GM19238 (cell line): ENCODE measurements around the gene STAM2.
"Not testable (repeated sequence)": the region's sequence is repeated elsewhere in the genome, so short reads cannot be mapped to it uniquely, and the experiment has no call there.

Experiments
- DNase-seq: peaks from one replicate; pipeline ENCODE4 v3.0.0; 2011; ENCODE audit warnings: low spot score; ENCODE audit not compliant: insufficient read length

The STAM2 gene

DNA sequence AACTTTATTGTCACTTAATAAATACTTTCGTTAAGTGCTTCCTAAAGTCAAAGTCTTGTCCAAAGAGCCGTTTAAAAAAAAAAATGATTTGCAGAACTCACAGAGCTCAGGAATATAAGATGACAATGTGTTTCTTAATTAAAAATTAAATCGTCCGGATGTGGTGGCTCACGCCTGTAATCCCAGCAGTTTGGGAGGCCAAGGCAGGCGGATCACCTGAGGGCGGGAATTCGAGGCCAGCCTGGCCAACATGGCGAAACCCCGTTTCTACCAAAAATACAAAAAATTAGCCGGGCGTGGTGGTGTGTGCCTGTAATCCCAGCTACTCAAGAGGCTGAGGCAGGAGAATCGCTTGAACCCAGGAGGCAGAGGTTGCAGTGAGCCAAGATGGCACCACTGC, 68.4 kb downstream of the STAM2 start:
- not testable (repeated sequence) for DNase-seq

DNA sequence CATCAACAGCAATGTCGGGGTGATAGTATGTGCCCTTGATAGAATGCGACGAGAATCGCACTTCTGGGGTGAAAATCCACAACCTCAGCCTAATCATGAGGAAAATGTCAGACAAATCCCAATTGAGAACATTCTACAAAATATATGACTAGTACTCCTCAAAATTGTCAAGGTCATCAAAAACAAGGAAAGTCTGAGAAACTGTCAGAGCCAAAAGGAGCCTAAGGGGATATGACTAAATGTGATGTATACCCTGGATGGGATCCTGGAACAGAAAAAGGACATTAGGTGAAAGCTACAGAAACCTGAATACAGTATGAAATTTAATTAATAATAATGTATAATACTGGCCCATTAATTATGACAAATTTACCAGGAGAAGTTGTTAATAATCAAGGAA, 69.1 kb downstream of the STAM2 start:
- no peak for DNase-seq

DNA sequence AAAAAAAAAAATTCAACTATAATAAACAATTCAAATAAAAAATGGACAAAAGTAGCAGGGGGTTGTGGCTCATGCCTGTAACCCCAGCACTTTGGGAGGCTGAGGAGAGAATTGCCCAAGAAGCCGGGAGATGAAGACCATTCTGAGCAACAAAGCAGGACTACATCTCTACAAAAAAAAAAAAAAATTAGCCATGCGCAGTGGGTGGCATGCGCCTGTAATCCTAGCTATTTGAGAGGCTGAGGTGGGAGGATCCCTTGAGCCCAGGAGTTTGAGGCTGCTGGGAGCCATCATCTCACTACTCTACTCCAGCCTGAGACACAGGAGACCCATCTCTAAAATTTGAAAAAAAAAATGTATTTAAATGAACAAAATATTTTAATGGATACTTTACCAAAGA, 72.3 kb downstream of the STAM2 start:
- DNase-seq = no peak

DNA sequence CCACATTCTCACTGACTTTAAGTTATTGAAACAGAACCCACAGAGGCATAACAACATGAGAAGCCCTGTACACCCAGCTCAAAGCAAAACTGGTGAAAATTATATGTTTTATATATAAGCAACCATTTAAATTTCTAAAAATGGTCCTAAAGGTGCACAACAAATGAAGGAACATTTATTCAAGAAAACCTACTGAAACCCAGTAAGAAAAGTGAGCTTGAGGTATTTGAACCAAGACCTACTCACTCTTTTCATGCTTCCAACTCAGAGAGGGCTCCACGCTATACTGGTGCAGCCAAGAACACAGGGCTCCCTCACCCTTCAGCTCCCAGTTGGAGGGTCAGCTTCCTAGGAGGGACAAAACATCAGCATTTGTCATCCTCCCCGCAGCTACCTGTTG, 74.6 kb downstream of the STAM2 start:
- no peak for DNase-seq

DNA sequence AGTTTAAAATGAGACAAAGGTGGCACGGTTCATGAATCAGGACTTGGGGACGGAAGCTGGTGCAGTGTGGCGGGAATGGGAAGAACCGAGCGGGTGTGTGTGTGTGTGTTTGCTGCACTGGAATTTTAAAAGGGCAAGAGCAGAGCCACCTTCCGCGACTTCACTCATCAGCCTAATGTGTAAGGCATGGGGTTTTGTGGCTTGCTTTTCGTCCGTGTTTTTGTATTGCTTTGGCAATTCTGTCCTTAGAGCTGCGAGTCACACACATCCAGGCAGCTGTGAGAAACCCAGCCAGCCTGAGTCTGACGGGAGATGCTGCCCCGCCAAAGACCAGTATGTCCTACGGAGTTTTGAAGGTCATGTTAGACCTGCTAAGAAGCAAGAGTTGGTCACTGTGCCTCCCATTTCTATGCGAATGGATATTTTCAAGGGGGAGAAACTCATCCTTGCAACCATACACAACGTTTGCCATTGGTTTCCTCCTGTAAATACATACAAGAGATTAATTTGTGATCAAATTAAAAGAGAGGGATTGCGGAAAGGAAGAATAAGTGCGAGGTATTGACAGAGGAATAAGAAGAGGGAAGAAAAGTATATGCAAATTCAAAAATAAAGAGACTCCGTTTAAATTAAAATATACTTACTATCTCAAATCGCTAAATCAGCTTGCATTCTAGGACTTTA, 76.1 kb downstream of the STAM2 start:
- peak; percentile 10 for DNase-seq

DNA sequence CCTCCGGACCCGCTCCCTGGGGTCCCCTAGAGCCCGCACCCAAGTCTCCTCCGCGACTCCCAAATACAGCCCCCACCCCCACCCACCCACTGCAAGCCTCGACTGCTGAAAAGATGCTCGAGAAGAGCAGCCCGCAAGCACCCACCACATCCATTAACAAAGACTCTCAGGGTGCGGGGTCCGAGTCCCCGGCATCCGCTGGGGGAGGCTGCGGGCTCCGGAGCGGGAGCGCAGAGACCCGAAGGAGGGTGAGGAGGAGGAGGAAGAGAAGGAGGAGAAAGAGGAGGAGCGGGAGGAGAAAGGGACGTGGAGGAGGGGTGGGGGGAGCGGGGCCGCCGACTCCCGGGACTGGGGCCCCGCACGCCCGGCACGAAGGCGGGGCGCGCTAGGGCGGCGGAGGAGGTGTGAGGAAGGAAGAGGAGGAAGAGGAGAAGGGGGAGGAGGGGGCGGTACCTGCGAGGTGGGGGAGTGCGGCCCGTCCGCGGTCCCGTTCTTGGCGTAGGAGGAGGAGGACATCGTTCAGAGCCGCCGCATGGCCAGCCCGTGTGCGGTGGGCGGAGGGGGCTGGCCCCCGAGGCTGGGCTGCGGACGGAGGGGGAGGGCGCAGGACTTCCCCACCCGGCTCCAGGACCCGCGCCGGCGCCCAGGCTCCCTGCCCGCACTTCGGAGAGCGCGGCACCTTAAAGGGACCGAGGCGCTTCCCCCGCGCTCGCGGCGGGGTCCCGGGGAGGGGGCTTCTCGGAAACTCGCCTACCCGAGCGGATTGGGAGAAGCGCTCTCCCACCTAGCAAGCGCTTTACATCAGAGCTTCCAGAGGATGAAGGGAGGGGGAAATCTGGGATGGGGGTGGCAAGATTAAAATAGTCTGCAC, 76.8 kb downstream of the STAM2 start, which contains the start of gene CACNB4:
TSS of gene CACNB4 (minus strand) at position 549 of the 871 bp plus-strand sequence.
- DNase-seq = peak; percentile 64

DNA sequence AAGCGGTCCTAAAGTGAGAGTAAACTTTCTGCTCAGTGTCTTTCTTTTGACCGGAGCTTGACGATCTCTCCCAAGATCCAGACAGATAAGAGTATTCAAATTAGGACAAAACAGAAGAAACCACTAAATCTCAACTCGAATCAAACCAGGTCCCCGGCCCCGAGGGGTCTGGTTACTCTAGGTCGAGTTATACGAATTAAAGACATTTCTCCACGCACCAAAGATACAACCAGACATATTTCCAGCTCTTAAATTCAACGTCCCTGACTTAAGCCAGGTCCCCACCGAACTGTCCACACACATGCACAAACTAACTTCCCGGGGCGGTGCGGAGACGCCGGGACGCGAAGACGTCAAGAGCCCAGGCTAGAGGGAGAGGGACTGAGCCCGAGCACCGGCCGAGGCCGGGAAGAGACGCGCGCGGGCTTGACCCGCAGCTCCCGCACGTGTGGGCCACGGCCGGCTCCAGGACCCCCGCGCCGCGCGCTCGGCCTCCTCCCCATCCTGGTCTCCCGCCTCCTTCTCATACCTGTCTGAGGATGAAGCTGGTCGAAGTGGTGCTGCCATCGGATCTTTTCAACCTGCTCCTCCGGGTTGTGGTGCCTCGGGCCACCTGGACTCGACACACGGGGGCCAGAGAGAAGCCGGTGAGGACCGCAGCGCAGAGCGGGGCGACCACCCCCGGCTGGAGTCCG, 77.6 kb downstream of the STAM2 start:
- peak; percentile 34 for DNase-seq

DNA sequence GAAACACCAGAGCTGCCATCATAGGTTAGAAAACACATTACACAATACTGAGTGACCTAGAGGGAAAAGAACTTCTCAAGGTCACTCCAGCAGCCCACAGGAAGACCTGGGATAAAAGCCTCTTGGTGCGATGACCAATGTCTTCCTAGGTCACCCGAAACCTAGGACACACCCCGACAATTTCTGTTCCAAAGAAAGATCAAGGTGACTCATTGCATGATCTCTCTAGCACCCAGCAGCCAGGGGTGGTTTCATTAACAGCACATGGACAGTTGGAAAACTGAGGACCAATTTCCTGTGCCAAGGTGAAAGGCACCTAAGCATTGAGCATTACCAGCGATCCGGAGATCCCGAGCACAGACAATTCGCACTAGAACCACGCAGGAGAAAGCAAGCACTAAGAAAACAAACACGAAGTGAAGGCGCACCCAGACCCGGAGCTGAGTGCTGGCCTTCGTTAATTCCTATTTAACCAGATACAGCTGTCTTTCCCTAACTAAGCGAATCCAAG, 78.2 kb downstream of the STAM2 start:
- DNase-seq = no peak

DNA sequence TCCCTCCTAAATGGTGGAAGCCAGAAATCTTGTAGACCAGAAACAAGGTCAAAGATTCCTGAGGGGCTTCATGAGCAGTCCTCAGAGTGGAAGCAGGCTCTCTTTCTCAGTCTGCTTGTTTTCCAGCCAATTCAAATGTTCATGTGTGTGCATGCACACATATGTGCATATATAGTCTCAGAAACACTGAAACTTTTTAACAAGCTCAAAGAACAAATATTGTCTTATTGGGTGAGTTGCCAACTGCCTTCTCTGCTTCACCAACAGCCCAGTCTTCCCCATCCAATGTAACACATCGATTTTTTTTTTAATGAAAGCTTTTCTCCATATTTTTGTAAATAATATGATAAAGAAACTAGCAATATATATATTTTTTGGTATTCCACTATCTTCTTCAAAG, 80.4 kb downstream of the STAM2 start:
- no peak for DNase-seq

DNA sequence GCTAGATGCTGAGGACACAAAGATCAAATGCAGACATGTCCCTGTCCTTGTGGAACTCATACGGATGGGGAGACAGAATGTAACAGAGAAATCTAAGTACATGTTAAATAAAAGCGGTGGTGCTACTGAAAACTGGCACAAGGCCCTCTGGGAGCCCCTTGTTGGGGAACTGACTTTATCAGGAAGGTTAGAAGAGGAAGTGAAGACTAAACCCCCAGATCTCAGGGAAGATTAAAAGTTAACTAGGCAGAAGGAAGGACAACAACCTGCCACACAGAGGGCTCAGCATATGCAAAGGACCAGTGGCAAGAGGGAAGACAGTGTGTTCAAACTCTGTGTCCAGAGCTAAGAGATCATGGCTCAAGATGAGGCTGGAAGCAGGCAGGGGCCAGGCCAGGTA, 81.5 kb downstream of the STAM2 start:
- DNase-seq = no peak

DNA sequence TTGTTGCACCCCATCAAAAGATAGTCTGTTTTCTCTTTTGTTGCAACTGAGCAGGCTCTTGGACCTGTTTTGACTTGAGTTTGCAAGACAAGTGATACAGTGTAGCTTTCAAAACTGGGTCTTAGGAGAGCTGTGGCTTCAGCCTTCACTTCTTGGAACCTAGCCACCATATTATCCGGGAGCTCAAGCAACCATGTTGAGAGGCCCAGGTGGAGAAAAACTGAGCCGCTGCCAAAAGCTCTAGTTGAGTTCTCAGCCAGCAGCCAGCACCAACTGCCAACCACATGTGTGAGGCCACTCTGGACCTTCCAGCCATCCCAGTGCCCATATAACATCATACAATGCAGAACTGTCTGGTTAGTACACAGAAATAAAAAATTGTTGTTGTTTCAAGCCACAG, 82.1 kb downstream of the STAM2 start:
- no peak for DNase-seq

DNA sequence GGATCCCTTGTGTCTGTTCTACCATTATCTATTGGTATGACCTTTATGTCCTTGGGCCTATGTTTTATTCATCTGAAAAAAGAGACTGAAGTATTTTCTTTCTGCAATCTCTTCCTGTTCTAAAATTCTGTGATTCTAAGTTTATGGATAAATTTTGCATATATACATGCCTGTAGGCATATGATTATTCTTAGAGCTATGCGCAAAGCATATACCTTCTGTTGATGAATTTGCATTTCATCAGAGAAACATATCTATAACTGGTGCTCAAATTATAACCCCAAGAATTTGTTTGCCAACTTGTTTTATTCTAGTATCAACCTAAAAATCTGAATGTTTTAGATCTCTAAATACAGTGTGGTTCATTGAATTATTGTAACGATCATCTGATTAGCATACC, 83.5 kb downstream of the STAM2 start:
- DNase-seq = no peak

DNA sequence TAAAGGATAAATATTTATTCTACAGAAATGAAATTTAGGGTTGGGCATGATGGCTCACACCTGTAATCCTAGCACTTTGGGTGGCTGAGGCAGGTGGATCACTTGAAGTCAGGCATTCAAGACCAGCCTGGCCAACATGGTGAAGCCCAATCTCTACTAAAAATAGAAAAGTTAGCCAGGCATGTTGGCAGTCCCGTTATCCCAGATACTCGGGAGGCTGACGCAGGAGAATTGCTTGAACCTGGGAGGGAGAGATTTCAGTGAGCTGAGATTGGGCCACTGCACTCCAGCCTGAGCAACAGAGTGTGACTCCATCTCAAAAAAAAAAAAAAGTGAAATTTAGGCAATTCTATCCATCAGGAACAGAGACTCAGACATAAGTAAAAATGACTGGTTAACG, 84.8 kb downstream of the STAM2 start:
- DNase-seq = not testable (repeated sequence)

DNA sequence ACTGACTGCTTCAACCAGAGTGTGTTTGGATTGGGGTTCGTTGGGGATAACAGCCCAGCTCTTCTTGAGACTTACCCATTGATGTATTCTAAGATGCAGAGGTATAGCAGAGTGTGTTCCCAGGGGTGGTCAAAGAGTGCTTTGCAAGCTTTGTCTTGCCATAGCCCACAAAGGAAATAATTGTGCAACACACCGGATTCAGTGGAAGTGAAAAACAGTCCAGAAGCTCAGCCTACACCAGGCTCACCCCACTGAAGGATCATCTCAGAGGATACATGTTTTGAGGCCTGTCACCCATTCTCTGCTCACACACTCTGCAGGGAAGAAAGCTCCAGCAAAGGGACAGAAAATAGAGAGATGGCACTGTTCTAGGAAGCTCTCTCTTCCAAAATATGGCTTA, 86.3 kb downstream of the STAM2 start:
- no peak for DNase-seq

DNA sequence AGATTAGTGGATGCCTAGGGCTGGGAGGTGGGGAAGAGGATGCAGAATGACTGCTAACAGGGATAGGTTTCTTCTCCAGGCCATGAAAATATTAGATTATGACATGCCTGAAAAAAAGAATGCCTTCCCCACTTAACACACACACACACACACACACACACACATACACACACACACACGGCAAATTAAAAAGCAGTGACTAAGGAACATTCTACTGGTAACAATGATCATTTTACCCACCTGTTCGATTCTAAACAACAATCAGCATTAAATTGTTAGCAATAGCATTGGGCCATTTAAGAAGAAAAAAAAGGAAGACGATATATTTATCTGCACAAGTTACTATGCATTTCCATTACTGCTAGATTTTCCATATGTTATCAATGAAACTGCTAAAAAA, 87.6 kb downstream of the STAM2 start:
- DNase-seq = no peak

DNA sequence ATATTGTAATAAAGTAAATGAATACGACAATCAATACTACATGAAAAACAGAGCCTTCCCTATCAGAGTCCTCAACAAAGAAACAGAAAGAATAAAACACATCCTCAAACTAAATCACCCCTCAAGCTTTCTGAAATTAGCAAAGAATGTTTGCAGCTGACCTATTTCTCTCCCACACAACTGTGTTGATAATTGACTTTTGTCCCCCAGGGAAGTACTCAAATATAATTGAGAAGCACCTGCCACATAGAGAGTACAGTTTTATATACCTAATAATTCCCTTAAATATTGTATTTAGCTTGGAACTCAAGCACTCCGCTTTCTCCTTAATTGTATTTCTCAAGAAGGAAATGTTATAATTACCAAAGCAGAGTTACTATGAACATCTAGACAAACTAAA, 89.3 kb downstream of the STAM2 start:
- DNase-seq = no peak

DNA sequence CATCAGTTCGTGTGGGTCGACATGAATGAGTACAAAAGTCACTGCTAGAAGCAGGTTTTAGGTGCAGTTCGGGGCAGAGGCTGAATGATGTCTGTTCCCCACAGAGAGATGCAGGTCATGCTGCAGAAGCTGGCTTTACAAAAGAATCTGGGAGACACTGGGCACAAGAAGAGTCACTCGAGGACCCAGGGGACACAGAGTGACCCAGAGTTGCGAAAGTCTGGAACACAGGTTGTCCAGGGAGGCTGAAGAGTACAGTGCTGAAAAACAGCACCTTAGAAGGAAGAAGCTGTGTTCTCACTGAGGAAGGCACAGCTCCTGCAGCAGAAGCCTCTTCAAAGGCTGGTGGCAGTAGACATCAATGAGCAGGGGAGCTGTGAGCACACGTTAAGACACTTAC, 91.5 kb downstream of the STAM2 start:
- no peak for DNase-seq

DNA sequence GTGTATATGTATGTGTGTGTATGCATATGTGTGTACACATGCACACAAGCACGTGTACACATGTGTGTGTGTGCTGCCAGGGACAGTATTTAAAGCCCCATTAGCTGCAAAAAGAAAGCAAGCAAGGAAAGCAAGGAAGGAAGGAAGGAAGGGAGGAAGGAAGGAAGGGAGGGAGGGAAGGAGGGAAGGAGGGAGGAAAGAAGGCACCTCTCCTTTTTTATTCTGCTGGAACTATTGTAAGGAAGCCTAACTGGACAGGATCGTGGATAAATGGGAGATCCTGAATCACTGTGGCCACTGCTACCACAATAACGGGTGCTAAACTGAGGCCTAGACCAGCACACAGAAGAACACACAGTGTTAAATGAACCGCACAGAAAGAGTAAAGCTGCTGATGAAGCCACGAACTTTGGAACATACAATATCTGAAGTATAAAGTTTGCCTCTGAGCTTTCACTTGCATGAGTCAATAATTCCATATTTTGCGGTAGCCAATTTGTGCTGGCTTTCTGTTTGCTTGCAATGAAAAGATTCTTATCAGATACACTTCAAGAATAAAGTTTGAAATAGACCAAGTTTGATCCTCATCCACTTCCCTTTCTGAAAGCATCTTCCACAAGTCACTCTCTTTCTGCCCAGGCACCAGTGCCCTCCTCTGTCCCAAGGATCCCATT, 92.2 kb downstream of the STAM2 start:
- no peak for DNase-seq

DNA sequence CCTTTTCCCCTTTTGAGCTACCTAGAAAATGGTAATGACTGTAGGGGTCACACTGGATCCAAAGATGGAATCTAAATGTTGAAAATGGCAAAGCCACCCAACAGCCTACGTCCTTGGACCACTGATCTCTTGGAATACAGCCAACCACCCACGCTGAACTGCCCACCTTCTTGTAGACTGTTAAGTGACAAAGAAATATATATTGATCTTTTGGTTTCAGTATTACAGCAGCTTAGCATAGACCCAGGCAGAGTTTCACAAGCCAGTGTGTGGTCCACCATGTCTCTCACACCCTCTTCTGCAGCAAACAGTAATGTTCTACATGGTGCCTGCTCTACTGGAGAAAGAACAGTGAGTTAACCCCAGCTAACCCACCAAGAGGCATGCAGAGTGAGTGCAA, 96.9 kb downstream of the STAM2 start:
- DNase-seq = no peak

DNA sequence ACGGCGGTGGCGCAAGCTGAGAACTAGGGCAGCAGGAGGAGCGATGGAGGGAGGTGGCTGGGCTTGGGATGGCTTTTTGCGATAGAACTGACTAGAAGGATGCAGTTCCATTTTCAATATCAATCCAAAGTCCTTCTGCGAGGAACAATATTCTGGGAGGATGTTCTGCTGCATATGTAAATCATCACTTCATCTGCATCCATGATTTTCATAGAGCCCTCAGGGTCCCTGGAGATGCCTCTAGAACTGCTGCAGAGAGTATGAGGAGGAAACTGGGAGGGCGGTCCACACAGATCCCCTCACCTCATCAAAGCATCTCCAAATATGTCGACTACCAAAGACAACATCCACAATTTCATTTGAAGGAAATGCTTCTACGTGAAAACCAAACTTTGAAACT, 97.5 kb downstream of the STAM2 start:
- DNase-seq = no peak

DNA sequence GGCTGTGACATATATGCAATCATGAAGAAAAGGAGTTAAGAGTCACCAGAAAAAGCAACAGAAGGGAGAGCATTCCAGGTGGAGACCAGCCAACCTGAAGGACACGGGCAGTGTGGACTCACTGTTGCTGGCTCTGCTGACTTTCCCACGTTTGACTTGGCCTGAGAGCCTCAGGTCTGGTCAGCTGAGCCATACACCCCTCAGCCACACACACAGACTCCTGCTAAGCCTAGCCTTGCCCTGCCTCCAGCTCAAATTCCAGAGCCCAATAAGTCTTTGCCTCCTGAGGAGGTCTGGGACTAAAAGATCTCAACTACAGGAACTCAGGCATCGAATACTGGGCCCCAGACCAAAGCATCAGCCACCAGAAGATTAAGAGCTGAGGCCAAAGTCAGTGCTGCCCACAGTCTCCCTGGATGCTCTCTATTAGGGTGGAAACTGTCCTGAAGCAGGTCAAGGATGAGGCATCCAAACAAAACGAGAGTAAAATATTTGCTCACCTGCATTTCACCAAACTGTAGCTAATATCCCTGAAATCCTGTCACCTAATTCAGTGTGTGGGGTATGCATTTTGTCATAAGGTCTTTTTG, 100.0 kb downstream of the STAM2 start:
- DNase-seq = no peak
